Adrenal gland (tissue), 5 donors: ENCODE results near the gene OR11H7.

Experiments
- CTCF ChIP-seq, 6 experiments: fragments of 450-650 bp in 4 of 6; fragments of 200-600 bp in 2 of 6; sonication (generic) in 1 of 6; IDR thresholded peaks; 1 replicate in 5 of 6; 2 replicates in 1 of 6; pipeline versions ENCODE4 v1.5.1 to v1.8.0; 2016 to 2021; ENCODE audit warnings: antibody characterized with exemption in 6 of 6, mild to moderate bottlenecking in 2 of 6, moderate library complexity in 1 of 6
- POLR2A ChIP-seq, 2 donors: fragments of 450-650 bp; IDR thresholded peaks; one replicate each; pipeline ENCODE4 v1.6.1; 2017; ENCODE audit warnings: antibody characterized with exemption in 2 of 2, mild to moderate bottlenecking in 2 of 2, moderate library complexity in 1 of 2
- donor health status: DM: no; HTN: no; CAD: no.

GRCh38 chr14:20179218-20179617 is 49.6 kb upstream of the OR11H7 start:
- no peak for TF ChIP-seq POLR2A (IDR thresholded peaks at IDR 0.05)
- TF ChIP-seq CTCF (IDR thresholded peaks at IDR 0.05) = no peak
